AG10803 (cell line): Measurements from ENCODE around the gene BRD1.
A peak's percentile ranks its signal among the peaks of the same experiment; 100 is the strongest.

Source experiments
- DNase-seq: peaks from one replicate; pipeline ENCODE4 v3.0.0; 2010; ENCODE audit warnings: low read depth
- H3K4me3 ChIP-seq: 2 replicates; pipeline ENCODE4 v1.5.1; 2011; ENCODE audit warnings: mild to moderate bottlenecking, low read length, control low read depth
- TF ChIP-seq, protein P1 (sequence below): conservative IDR thresholded peaks from 2 replicates; pipeline ENCODE4 v1.5.1; 2011; ENCODE audit warnings: mild to moderate bottlenecking, low read length, control low read depth, inconsistent platforms

BRD1 gene

DNA sequence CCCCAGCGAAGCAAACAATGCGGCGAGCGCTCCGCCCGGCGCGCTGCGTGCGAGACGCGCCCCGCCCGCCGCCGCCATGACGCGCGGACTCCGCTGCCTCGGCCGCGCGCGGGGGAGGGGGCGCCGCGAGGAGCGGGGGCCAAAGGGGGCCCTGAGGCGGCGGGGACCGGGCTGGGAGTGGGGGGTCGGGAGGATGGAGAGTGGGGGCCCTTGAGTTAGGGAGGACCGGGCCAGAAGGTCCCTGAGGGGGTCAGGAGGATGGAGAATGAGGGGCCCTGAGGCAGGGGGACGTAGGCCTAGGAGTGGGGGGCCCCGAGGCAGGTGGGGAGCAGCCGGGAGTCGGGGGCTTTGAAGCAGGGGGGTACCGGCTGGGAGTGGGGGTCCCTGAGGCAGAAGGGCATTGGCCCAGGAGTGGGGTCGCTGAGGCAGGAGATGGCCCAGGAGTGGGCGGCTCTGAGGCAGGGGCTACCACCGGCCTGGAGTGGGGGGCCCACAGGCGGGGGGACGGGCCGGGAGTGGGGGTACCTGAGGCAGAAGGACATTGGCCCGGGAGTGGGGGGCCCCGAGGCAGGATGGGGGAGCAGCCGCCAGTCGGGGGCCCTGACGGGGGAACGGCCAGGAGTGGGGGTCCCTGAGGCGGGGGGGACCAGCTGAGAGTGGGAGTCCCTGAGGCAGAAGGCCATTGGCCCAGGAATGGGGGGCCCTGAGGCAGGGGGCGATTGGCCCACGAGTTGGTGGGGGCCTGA is at the start of gene BRD1:
BRD1 (minus strand) TSS at position 21 of the 746 bp plus-strand sequence. CDS start 3,556 bp downstream, outside the sequence.
- TF ChIP-seq, protein P1, sequence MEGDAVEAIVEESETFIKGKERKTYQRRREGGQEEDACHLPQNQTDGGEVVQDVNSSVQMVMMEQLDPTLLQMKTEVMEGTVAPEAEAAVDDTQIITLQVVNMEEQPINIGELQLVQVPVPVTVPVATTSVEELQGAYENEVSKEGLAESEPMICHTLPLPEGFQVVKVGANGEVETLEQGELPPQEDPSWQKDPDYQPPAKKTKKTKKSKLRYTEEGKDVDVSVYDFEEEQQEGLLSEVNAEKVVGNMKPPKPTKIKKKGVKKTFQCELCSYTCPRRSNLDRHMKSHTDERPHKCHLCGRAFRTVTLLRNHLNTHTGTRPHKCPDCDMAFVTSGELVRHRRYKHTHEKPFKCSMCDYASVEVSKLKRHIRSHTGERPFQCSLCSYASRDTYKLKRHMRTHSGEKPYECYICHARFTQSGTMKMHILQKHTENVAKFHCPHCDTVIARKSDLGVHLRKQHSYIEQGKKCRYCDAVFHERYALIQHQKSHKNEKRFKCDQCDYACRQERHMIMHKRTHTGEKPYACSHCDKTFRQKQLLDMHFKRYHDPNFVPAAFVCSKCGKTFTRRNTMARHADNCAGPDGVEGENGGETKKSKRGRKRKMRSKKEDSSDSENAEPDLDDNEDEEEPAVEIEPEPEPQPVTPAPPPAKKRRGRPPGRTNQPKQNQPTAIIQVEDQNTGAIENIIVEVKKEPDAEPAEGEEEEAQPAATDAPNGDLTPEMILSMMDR = no peak
- DNase-seq = peak; percentile 60
- peak within 1 kb of the TSS; percentile 78 for H3K4me3 ChIP-seq

DNA sequence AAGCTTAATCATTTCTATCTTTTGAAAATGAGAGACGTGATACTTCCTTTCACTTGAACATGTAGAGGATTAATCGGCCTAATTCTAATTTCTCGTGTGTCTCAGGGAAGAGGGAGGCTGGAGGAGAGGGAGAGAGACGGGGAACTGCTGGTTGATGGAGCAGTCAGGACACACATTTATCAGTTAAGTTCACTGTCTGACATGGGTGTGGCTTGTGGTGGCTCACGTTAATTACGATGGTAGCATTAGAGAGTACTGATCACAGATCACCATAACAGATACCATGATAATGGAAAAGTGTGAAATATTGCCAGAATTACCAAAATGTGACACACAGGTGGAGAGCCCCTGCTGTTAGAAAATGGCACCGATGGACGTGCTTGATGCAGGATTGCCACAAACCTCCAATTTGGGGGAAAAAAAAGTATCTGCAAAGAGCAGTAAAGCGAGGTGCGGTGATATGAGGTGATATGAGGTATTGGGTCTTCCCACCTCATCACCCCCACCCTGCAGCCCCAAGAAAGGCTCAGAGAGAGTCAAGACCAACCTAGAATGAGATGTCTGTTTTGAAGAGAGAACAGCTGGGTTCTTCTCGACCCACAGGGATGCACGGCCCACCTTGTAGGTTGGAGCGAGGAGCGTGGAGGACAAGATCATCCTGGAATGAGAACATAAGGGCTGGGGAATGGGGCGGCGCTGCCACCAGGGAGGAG is 45.7 kb upstream of the BRD1 start:
- TF ChIP-seq, protein P1 = no peak
- DNase-seq = no peak
- no peak overlapping the region for H3K4me3 ChIP-seq

DNA sequence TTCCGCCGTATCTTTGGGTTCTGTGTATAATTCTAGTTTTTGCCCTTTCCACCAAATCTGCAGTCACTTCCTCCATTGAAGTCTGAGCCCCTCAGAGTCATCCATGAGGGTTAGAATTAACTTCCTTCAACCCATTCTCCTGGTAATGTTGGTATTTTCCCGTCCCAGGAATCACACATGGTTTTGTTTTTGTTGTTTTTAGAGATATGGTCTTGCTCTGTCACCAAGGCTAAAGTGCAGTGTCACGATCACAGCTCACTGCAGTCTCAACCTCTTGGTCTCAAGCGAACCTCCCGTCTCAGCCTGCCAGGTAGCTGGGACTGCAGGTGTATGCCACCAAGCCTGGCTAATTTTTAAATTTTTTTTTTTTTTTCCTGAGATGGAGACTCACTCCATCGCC is 44.7 kb upstream of the BRD1 start:
- TF ChIP-seq, protein P1 = no peak
- no peak for DNase-seq
- H3K4me3 ChIP-seq = no peak overlapping the region

DNA sequence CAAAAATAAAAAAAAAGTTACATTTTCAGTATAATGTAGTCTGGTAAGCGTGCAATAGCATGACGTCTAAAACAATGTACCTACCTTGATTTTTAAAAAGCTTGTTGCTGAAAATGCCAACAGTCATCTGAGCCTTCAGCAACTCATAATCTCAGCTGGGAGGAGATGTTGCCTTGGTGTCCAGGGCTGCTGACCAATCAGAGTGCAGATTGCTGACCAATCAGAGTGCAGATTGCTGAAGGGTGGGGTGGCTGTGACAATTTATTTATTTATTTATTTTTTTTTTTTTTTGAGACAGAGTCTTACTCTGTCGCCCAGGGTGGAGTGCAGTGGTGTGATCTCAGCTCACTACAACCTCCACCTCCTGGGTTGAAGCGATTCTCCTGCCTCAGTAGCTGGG is 43.8 kb upstream of the BRD1 start:
- TF ChIP-seq, protein P1 = no peak
- DNase-seq = no peak

DNA sequence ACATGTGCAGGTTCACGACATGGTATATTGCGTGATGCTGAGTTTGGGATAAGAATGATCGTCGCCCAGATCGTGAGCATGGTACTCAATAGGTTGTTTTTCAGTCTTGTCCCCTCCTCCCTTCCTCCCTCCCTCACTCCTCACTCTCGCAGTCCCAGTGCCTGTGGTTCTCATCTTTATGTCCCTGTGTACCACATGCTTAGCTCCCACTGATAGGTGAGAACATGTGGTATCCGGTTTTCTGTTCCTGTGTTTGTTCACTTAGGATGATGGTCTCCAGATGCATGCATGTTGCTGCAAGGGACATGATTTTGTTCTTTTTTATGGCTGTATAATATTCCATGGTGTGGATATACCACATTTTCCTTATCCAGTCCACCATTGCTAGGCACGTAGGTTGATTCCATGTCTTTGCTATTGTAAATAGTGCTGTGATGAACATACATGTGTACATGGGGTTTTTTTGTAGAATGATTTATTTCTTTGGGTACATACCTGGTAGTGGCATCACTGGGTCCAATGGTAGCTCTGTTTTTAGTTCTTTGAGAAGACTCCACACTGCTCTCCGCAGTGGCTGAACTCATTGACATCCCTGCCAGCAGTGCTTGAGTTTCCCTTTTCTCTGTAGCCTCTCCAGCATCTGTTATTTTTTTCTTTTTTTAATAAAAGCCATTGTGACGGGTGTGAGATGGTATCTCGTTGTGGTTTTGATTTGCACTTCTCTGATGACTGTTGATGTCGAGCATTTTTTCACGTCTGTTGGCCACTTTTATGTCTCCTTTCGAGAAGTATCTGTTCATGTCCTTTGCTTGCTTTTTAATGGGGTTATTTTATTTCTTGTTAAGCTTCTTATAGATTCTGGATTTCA is 42.4 kb upstream of the BRD1 start:
- DNase-seq = no peak
- TF ChIP-seq, protein P1 = no peak
- H3K4me3 ChIP-seq = no peak overlapping the region

More for the DNA sequence above, 43.8 kb upstream of the BRD1 start:
- no peak overlapping the region for H3K4me3 ChIP-seq

DNA sequence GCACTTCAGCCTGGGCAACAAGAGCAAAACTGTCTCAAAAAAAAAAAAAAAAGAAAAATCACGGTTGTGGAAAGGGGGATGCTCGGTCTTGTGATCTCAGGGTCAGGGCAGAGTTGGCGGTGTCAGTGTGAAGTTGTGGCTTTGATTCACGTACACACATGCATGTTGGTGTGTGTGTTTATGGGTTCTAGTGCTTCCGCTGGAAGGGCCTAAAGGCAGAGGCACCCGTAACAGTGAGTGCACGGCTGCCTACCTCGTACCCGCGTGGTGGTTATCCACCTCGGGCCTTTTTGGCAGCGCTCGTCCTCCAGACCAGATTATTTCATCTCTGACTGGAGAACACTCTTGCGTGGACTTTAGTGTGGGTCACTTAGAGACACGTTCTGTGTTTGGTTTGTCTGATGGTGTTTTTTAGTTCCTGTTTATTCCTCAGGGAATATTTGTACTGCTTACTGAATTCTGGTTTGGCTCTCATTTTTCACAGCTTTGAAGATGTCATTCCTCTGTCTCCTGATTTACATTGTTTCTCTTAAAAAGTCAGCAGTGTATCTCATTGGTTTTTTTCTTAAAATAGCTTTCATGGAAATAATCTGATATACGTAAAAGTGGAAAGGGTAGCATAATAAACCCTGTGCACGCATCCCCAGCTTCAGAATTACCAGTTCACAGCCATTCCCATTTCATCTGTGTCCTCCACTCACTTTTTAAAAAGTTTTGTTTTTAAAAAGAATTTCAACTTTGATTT is 41.6 kb upstream of the BRD1 start:
- no peak for DNase-seq
- no peak overlapping the region for H3K4me3 ChIP-seq
- TF ChIP-seq, protein P1 = no peak
